HG03097 (cell line): Measurements from ENCODE around the gene ATP1B4.

Source experiments
- ATAC-seq: cut with Tn5 transposase; IDR thresholded peaks from one replicate; pipeline ENCODE4 v1.9.1; 2021; ENCODE audit not compliant: unreplicated experiment, low FRiP score

The ATP1B4 gene

DNA sequence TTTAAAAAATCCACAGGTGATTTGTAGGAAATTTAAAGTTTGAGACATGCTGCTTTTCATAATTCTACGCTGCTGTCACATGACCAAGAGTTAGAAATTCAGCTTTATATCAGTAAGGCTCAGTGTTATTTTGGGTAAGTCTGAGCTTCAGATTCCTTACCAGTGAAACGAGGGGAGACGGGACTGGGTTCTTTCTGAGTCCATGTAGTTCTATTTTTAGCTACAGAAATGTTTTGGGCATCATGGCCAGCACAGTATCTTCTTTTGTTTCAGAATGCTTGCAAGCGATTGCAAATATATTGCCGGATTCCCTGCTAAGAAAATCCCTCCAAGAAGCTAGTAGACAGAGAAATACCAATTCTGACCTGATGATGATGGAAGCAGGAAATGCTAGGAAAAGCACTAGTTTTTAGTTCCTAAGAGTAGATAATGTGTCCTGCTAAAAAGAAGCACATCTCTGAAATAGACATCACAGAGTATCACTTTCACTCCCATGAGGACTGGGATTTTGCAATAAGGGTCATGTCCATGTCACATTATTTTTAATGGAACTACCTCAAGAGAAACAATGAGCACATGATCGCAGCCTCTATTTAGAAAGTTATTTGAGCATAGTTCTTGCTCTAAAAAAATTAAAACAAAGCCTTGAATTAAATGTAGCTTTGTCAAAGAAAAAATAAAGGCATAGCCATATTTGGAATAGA lies 10.9 kb downstream of the ATP1B4 start:
- no peak for ATAC-seq

DNA sequence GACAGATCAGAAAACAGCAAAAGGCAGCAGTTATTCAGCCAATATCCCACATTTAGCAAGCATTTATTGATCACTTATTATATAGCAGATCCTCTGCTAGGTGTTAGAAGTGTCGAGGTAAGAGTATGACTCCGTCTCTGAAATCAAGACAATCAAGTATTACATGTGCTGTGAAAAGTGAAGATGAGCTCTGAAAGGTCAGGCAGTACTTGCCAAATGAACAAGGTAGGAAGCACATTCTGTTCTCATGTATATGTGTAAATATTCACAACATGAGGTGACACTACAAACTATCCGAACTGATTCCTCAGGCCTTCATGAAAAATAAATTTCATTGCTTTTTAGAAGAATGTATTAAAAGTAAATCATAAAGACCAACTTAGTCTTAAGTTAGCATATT lies 15.3 kb downstream of the ATP1B4 start:
- no peak for ATAC-seq

DNA sequence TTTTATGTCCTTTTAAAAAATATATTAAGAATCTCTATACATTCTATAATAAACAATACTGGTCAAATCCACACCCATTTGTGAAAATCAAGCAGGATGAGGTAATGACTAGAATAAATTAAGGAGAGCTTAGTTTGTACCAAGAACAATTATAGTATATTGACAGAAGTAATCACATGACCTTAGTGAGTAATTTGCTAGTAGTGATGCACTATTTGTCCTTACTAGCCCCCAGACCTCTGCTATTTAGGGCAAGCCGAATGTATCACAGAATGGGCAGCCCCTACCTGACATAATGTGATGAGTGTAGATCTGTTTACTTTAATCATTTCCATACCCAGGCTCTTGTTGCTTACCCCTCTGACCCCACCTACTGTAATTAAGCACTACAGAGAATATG lies 15.8 kb downstream of the ATP1B4 start:
- ATAC-seq: no peak

GRCh38 chrX:120378570-120378969 lies 16.7 kb downstream of the ATP1B4 start:
- no peak for ATAC-seq

DNA sequence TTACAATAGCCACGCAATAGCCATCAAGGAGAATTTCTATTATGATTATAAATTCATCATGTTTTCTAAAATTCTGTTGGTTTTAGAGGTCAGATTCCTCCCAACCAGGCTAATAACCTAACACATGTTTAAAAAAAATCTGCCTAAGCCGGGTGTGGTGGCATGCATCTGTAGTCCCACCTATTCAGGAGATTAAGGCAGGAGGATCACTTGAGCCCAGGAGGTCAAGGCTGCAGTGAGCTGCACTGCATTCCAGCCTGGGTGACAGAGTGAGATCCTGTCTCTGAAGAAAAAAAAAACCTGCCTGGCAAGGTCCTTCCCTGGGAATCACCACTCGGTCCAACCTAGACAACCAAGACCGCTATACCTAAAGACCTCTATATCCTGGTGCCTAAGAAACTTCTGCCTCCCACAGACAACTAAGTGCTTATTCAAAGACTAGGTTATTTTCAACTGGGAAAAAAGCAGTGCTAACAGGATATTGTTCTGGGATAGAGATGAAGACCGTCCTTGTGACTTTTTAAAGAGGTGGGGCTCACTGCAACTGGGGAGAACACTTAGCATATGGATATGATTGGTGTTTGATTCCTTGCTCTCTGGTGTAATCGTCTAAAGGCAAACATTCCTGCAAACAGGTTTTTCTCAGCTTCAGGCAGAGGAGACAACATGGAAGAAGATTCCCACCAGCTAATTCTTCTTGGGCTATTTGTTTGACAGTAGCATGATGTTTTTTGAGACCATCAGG lies 18.2 kb downstream of the ATP1B4 start:
- no peak for ATAC-seq

DNA sequence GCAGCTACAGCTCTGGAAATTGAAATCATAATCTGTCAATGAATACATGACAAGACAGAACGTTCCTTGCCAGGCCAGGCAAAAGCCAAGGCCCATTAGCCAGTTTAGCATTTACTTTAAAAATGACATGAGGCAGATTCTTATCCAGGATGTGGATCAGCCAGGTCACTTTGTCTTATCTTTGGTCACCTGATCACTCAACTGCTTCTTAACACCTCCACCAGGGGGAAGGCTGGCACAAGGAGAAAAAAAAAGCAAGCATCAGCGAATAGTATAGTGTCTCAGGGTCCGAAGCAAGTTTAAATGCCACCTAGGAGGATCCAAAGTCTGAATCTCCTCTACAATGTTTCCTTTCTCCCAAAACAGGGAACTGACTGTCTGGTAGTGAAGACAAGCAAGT lies 18.8 kb downstream of the ATP1B4 start:
- no peak for ATAC-seq

- no peak for ATAC-seq
These were observed 39.4 kb downstream of the ATP1B4 start for GRCh38 chrX:120401301-120401700.

DNA sequence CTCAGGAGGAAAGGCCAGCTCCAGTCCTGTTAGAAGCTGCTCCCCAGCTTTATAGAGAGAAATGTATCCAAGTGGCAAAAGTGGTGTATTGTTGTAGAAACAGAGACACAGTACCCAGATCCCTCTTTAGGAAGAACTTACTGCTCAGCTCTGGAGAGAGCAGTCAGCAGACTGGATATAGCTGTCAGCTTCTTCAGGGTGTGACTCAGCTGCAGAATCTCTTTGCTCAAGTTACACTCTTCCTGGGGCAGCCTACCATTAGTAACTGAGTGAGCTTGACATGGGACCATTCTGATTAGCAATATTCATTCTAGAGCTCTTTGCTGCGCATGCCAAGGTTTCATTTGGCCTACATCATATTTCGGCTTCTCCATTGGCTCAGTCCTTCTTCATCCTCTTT lies 40.5 kb downstream of the ATP1B4 start:
- no peak for ATAC-seq

GRCh38 chrX:120406638-120407037 lies 44.7 kb downstream of the ATP1B4 start:
- ATAC-seq: no peak

DNA sequence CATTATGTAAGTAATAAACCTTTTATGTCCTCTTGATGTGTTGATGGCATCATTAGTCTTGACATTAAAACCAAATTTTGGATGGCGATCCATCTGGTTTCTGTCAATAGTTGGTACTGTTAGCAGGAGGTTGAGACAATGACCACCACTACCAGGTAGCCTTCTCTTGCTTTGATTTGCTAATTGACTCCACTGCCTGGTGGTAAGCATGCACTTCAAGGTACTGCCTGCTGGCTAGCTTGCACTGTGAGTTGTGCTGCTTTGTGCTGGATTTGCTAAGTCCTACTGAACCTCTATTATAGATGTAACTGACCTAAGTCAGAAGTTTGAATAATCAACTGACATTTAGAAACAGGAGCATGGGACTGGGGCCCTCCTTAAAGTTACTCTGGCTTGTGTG lies 46.3 kb downstream of the ATP1B4 start:
- no peak for ATAC-seq

- no peak for ATAC-seq
These were observed 57.6 kb downstream of the ATP1B4 start for GRCh38 chrX:120419463-120419862.

- ATAC-seq: no peak
These were observed 64.7 kb downstream of the ATP1B4 start for GRCh38 chrX:120426599-120426998.

DNA sequence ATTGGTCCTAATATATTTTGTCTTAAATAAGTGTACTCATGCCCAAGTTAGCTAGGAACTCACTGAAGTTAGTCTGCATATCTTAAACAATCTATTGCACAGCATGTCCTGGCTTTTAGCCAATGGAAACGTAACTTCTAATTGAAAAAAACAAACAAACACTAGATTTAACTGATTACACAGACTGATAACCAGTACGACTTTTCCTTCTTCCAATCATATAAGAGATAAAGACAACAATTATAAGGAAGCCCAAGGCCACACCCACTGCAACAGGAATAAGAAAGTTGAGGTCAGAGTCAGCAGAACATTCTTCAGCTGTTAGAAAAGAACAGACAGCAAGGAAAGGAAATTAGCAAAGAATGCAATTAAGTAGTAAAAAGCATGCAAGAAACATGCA lies 66.4 kb downstream of the ATP1B4 start:
- no peak for ATAC-seq

DNA sequence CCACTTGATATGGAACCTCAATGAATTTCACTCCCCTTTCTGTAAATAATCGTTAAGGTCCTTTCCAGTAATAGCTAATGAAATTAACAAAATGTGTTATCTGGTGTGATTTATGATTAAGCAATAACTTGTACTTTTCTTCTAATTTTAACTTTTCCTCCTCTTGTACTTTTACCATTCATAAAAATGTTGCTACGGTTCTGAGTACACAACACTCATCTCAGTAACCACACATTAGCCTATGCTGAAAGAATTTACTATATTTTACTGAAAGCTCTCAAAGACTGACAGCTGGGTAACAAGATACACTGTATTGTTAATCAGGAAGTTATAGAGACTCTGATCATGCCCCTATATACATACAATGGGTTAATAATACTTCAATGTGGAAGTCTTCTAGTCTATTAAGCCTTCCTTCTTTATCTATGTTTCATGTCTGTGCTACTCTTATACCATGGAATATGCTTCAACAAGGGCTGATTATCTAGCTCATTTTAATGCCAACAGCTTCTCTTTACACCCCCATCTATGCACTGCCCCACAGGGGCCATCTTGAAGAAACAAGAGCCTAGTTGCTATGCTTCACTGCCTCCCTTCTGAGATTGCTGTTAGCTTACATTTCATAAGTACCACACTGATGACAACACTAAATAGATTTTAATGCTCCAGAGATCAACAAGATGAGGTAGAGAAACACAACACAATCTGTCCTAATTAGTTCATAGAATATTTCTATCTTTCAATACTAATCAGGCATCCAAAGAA lies 68.1 kb downstream of the ATP1B4 start:
- ATAC-seq: no peak
